ENCODE results near the gene MYADML2.
"Not testable (repeated sequence)": the region's sequence is repeated elsewhere in the genome, so short reads cannot be mapped to it uniquely, and the experiment has no call there.

The MYADML2 gene

DNA sequence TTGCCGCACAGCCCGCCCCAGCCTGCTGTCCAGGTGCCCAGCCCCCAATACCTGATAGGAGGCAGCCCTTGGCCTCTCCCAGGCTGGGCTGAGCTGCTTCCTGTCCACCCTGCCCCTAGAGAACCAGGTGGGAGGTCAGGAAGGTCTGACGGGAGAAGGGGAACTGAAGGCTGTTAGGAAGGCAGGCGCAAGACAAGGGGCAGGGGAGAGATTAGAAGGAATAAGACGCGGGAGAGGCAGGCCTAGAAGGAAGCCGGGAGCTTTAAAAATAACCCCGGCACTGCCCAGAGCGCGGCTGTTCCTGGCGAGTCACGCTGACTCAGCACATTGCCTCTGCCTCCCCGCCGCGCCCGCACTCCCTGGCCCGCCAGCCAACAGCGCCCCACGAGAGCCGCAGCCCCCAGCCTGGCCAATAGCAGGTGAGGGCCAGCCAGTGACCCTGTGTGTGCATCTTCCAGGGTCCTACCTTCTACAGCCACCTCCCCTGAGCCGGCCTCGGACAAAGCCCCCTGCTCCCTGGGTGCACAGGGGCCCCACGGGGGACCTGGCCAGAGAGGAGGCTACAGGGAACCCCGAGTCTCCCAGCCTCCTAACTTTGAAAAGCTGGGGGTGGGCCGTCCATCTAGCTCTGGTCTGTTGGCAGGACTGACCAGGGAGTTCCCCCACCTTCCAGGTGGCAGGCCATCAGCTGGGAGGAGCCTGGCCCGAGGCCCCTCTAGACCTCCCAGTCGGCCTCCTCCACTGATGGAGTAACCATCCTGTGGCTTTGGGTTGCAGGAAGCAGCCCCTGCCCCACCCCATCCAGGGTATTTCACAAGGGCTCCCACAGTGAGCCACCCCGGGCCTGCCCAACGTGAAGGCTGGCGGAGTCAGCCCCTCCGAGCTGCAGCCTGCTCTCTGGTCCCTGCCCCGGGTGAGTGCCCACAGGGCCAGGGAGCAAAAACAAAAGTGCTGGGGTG, 23.5 kb downstream of the MYADML2 start:
- DNase-seq: peak; percentile 80

DNA sequence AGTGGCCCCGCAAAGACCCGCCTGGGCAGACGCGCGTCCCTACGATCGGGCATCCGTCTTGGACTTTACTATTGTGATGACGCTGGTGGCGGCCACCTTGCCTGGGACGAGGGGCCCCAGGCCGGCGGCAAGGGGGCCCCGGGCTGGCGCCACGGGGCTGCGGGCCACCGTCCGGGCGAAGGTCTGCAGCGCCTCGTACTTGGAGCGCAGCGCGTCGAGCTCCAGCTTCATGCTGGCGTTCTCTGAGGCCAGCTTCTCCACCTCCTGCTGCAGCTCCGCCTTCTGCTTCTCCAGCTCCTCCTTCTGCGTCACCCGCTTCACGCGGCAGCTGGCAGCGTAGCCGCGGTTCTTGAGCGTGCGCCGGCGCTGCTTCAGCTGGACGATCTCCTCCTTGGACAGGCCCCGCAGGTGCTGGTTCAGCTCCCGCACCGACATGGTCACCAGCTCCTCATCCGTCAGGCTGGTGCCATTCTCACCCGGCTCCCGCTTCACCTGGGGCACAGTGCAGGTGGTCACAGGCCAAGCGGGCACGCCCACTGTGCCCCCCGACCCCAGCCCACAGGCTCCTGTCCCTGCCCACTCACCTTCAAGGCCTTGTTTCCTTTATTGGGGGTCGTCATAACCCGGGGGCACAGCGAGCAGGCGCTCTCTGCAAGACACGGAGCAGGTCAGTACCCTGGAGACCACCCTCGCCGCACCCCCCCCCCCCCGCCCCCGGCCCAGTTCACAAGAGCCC, 24.3 kb downstream of the MYADML2 start:
- no peak for DNase-seq

DNA sequence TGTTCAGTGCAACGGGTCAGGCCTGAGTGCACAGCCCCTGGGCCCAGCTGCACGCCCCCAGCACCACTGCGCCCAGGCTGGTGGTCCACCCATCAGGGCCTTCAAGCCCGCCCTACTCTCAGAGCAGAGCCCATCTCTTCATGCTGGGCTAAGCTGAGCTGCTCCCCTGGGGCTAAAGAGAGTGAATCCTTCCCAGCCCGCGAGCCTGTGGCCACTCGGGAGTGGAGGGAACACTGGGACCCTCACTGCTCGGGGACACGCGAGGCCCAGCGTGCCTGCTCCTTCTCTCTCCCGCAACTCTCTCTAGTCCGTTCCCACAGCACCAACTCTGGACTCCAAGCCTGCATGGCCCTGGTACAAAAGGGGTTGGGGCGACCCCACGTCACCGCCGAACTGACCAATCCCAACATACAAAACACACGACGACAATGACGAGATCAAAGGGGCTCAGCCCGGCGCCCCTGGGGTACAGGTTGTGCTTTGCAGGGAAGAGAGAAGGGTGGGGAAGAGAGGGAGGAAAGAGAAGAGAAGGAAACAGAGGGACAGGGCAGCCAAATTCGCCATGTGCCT, 25.0 kb downstream of the MYADML2 start:
- DNase-seq: no peak

DNA sequence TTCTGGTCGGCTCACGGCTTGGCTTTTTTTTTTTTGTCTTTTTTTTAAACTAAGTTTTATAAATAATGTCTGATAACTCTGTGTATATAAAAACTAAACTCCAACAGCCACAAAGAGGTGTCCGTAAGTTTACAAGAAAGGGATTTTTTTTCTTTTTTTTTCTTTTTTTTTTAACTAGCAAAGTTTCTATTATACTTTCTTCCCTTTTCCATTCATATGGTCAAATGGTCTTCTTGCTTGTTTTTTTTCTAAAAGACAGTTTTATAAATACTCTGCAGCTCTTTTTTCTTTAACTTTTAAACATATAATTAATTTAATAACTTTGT, 25.5 kb downstream of the MYADML2 start:
- no peak for DNase-seq

DNA sequence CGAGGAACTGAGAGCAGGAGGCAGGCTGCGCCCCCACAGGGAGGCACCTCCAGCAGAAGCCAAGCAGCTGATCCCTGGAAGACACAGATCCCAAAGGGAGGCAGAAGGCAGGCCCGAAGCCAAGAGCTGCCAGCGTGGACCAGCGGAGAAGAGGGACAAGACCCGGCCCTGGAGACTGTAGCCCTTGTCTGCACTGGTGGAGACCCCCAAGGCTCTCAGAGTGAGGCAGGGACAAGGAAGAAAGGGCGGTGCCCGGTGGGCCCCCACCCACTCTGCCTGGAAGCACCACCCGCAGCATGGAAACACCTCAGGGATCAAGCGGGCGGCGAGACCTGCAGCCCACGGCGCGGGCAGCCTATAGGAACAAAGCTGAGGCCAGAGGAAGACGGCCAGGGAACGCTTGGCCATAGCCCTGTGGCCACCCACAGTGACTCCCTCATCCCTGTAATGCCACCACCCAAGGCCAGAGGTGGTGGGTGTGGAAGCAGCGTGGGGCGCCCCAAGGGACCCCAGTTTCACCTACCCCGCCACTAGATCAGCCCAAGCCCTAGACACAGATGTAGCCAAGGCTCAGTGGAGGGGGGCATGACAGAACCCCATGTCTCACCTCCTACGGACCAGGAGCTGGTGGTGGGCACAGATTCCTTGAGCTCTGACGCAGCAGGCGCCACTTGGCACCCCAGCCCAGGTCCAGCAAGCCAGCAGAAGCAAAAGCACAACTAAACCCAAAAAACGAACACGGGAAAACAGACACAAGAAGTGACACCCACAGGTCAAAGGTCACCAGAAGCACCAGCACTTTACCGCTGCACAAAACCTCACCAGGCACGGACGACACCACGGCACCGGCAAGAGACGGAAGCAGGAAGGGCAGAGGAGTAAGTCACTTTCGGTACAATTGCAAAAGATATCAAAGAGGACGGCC, 26.2 kb downstream of the MYADML2 start:
- no peak for DNase-seq

DNA sequence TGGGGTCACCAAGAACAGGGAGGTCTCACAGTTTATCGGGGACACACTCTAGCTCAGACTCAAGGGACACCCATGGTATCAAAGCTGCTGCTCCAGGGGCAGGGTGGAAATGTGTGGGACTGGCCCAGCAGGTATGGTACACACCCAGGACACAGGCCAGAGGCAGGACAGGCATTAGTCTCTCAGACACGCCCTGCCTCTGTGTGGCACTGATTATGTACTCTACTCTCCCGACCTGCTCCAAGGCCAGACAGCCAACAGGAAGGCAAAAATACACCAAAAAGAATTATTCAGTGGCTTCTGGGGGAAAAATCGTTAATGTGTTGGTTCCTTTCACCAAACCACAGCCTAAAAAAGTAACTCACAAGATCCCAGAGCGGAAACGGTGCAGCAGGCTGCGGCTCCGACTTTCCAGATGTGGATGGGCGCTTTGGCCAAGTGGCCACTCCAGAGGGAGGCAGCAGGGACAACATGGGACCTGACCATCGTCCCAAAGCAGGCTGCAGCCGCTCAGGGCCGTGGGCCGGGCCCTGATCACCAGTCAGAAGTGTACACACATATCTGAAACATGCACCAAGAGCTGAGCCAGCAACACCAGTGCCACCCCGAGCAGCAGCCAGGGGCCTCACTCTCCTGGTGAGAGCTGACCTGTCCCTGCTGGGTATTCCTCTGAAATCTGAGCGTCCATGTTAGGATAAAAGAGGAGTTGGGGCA, 28.0 kb downstream of the MYADML2 start:
- DNase-seq: no peak

DNA sequence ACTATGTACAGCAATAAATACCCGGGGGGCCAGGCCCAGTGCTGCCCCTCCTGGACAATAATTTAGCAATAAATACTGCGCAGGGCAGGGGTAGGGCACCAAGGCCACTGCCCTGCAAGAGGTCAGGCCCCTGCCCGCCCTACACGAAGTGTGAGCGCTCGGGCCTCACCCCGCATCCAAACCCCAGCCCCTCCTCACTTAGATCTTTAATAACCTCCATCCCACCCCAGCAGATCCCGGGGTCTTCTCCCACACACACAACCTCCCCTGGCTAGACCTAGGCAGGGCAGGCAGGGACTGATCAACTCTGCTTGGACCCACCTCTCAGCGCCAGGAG, 28.7 kb downstream of the MYADML2 start:
- DNase-seq: not testable (repeated sequence)

DNA sequence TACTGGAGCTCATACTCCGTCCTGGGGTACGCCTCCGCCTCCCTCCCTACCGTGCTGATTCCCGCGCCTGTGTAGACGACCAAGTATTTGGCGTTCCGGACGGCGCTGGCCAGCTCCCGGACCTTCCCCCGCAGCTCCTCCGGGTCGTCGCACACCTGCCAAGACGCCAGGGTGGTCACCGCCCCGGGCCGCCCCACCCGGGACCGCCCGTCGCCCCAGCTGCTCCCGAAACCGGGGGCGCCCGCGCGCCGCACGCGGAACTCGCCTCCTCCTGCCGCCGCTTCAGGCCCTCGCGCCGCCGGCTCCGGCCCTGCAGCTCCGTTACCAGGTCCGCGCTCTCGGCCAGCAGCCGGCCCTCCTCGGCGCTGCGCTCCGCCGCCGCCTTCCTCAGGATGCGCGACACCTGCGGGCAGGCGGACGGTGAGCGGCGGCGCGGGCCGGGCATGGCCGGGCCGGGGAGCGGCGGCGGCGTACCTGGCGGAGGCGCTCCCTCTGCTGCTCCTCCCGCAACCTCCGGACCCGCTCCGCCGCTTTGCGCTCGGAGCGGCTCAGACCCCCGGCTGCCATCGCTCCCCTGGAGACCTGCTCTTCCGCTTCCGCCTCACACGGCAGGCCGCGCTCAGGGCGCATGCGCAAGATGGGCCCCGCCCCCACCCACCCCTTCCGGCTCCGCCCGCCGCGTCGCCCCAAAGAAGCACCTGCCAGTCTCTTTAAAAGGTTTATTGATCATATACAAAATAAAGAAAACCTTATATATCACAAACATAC, 29.3 kb downstream of the MYADML2 start, which contains the start of gene SIRT7:
Gene SIRT7, minus strand, starts transcription at position 612 of the 768 bp plus-strand sequence. Its CDS starts 45 bp downstream, at position 567.
- DNase-seq: peak; percentile 74

DNA sequence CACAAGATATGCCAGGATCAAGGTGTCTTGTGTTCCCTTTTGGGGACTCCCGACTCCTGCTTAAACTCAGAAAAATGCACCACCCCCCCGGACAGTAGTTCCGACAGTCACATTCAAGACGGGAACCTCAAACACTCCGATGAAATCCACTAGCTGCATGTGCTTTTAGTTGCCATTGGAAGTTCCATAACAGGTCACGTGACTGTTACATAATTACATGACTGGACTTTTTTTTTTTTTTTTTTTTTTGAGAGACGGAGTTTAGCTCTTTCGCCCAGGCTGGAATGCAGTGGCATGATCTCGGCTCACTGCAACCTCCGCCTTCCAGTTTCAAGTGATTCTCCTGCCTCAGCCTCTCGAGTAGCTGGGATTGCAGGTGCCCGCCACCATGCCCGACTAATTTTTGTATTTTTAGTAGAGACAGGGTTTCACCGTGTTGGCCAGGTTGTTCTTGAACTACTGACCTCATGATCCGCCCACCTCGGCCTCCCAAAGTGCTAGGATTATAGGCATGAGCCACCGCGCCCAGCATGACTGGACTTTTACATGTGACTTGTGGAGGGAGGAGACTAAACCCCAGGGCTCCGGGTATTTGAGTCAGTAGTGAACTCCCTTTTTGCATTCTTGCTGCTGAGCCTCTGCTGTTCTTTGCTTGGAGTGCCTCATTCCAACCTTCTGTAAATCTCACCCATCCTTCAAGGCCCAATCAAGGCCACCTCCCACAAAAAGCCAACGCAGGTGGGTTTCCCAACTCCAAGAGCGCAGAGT, 30.6 kb downstream of the MYADML2 start:
- DNase-seq: peak; percentile 46

DNA sequence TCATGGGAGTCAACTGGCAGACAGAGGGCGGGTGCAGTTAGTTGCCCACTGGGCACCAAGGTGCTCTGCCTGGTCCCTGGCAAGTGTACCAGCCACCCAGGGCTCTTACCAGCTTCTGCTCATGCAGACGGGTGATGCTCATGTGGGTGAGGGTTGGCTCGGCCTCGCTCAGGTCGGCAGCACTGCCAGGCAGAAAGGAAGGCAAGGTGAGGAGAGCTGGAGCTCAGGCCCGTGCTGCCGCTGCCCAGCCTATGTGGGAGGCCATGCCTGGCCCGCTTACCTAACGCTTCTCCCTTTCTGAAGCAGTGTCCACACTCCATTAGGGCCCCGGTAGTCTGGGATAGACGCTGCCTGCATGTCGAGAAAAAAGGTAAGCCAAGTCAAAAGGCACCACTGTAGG, 31.7 kb downstream of the MYADML2 start:
- no peak for DNase-seq

DNA sequence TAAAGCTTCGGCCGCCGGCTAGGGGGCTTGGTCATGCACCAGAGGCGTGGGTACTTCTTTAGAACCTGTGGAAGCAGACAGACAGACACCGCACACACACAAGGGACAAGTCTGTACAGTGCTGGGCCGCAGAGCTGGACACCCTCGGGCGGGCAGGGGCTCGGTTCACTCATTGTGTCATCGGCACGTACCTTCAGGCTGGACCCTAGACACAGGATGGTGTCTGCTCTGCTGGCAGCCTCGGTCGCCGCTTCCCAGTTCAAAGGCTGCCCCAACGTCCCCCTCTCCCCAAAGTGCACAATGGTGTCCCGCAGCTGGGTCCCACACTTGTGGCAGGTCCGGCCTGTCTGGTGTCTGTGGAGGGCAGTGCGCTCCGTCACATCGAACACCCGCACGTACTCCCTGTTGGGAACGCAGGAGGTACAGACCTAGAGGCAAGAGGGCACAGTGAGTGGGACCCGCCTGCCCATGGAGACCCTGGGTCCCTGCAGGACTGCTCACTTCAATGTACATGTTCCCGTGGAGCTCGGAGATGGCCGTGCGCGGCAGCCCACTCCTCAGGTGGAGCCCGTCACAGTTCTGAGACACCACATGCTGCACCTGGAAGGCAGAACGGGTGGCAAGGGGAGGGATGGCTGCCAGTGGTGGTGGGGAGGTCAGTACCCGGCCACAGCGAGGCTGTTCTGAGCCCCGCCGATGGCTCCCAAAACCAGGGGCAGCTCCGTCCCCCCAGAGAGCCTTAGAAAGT, 32.8 kb downstream of the MYADML2 start:
- DNase-seq: no peak

DNA sequence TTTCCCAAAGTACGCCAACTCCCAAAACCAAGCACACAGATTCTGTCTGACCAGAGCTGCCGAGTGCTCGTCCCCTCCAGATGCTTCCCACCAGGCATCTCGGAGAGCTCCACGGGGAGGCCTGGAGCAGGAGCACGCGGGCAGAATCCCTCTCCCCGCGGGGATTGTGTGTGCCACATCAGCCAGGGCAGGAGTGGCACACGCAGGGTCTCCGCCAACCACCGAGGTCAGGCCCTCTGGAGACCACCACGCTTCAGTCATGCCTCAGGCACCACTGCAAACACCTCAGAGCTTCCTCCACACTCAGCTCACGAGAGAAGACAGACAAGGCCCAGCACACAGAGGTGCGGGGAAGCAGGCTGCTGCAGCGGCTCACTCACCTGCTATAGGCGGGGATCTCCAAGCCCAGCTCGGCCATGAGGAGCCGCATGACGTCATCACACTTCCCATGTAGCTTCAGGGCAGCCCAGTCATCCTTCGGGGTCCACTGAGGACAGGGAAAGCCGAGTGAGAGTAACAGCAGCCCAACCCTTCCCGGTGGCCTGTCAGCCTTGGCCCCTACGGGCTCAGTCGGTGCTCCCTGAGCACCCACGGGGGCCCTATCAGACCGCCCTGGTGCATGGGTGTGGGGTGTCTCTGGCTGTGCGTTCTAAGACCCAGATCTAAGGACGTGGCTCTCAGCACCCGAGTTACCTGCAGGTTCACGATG, 33.5 kb downstream of the MYADML2 start:
- DNase-seq: no peak

DNA sequence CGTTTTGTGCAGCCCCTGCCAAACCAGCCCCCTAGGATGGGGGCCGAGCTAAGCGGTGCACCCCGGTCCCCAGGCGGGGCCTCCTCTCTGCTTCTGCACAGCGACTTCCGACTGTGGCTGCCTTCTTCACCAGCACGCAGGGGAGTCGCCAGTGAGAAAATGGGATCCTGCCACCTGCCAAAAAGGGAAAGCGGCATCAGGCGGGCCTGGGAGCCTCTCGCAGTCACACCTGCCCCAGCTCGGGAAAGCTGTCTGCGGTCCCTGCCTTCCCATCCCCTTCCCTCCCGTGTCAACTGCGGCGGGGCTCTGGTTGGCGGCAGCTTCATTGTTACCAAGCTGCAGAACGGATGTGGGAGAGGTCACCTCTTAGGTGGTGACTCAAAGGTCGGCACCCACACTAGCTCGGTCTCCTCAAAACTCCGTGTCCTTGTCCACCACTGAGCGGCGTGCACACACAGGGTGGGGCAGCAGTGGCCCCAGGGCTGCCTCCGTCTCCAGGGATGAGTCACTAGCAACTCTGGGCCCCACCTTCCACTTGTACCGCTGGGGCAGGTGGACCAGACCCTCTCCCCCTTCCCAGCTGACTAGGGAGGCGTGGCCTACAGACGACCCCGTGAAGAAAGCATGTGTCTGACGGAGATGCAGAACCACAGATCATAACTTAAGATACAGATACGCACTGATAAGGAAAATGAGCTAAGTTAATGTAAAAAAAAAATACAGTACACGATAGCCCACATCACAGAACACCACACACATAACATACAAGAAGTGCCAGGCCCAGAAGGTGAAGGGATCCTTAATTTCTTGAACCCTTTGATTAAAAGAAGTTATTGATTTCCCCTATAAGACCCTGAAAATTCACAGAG, 34.4 kb downstream of the MYADML2 start:
- DNase-seq: no peak

DNA sequence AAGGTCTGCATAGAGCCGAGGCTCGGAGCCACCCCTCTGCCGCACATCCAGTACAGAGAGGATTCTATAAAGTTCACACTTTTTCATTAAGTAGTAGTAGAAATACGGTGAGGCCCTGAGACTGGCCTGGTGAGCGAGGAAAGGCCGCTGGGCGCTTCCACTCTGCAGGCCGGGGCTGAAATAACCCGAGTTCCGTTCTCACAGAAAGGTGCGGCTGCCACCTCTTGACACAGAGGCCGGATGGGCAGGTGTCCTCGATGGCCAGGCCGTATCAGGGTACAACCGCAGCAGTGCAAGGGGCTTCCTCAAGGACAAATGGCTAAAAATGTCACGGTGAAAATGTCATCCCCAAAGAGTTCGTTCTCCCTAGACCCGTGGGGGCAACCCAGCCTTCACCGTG, 35.1 kb downstream of the MYADML2 start:
- no peak for DNase-seq

DNA sequence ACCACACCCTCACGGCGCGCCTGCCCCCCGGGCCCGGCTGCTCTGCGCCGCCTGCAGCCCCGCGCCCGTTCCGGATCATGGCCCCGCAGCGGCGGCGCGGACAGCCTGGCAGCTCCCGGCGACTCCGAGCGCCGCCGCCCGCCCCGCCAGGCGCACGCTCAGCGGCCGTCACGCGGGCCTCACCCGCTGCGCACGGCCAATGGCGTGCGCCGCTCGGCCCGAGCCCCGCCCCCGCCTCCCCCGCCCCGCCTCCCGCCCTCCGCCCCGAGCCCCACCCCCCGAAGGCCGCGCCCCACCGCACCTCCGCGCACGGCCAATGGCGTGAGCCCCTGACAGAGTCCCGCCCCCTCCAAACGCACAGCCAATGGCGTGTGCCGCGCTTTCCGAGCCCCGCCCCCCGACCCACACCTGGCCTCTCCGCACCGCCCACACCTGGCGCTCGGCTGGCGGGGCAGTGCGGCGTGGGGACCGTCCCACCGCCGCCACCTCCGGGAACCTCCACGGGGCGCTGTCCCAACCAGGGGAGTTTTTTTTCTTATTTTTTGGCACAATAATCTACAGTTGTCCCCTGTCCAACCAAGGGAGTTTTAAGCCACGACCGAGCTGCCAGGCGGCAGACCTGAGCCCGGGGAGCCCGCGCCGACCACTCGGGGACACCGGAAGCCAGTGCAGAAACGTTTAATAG, 35.6 kb downstream of the MYADML2 start, which contains the start of gene PCYT2:
Gene PCYT2, minus strand, starts transcription at position 123 of the 685 bp plus-strand sequence. Its CDS starts 44 bp downstream, at position 79.
- peak; percentile 88 for DNase-seq

DNA sequence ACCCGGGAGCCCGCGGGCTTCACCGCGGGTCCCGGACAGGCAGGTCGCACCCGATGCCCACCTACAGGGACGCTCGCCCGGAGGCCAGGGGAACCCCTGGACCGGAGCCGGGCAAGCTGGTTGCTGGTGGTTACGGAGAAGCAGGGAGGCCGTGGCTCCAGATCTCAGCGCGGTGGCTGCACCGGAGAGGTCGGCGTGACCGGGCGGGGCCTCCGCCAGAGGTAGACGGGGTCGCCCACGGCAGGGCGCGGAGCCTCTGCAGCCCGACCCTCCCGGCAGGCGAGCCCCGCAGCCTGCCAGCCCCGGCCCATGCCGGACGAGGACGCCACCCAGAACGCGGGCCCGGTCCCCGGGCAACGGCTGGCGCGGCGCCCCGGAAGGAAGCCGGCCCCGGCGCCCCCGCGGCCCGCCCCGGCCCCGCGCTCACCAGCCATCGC, 36.2 kb downstream of the MYADML2 start:
- no peak for DNase-seq
